Measurements from ENCODE around the gene NR2E3. TPM values are rescaled to one million over a fixed set of nuclear protein-coding genes. Genes with fewer than 3 reads are reported as not detected.

NR2E3 gene
- total RNA-seq, 1 experiment from 2014 or later: 0.77 TPM

DNA sequence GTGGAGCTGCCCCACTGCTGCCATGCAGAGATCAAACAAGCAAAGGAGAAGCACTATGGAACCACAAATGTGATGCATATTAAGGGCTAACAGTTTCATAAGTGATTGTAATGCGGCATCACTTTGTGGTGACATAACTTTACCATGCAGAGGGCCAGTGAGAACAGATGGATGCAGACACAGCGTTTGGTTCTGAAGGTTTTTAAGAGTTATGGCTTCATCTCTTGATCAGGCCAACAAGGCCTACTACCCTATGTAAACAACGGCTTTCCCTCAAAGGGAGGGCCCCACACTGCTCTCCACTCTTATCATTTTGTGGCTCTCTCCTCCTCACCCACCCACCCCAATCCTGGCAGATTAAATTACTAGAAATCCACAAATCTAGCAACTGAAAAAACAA is 13.4 kb downstream of the NR2E3 start:
- DNase-seq: no peak
- BruUV-seq (replicated peaks): no TSS peak
- Histone ChIP-seq H3K79me2 (ENCODE audit: low read length) (no peaks in the 10 kb centered on the region), H3K36me3 (ENCODE audit: low read depth, low read length) (peaks cover 27% of the 10 kb centered on the region), H3K9ac (ENCODE audit: low read length) (no peak overlapping the region), H3K4me1 (ENCODE audit: insufficient read depth, low read length) (no peaks in the 10 kb centered on the region), H3K4me2 (ENCODE audit: low read length) (no peak overlapping the region), H2AFZ (ENCODE audit: low read length) (no peak overlapping the region), H3K27me3 (ENCODE audit: low read length) (no peaks in the 10 kb centered on the region), H3K27ac (ENCODE audit: low read length) (no peak overlapping the region), H3K9me2 (replicated peaks; ENCODE audit: low read length) (no peaks in the 10 kb centered on the region), H3K9me3 (ENCODE audit: low read length) (0 out of 2 replicates have a peak, but pooled peaks cover 7% of the 10 kb centered on the region), H4K20me1 (ENCODE audit: low read length) (no peaks in the 10 kb centered on the region), H3F3A (ENCODE audit: low read length, unreplicated experiment) (no peaks in the 10 kb centered on the region), H3K4me3 (ENCODE audit: low read length) (no peak overlapping the region)
- intact Hi-C loops (cut with micrococcal nuclease): no loop called here
- CTCF ChIA-PET: no interaction called here
- ATAC-seq: no peak
- POLR2A ChIA-PET (ENCODE audit: unreplicated experiment): no interaction called here
- no peak for TF ChIP-seq EZH2phosphoT487 (IDR thresholded peaks at IDR 0.05; ENCODE audit: borderline replicate concordance, low read length)
- no peak for TF ChIP-seq EZH2 (IDR thresholded peaks at IDR 0.05; ENCODE audit: low read length, unreplicated experiment)
- no peak for TF ChIP-seq CTCF (conservative IDR thresholded peaks at IDR 0.05; ENCODE audit: low read depth, low read length)

DNA sequence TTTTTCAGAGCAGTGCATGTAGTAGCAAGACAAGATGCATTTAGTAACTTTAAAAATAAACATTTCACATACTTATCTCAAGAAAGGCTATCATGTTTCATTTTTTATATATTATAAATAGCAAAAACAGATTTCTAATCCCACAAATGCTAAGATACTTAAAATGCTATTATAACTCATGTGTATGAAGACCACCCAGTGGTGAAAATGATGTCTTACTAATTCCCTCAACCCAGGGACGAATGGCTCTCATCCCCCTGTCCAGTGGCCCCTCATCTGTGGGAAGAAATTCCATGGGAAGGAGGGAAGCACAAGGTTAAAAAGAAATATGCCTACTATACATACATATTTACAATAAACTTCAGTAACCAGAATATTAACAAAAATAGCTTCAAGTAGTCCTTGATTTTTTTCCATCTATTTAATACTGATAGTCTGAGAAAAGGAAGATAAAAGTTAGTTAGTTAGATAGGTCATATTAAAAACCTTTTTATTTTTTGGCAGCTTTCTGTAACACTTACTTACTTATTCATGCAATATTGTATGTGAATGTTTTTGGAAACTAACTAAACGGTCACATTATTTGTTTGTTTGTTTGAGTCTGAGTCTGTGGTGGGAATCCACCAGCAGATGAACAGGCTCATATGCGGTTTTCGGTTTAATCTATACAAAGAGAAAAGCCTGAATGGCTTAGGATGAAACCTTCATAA is 14.8 kb downstream of the NR2E3 start:
- ATAC-seq (no peak), DNase-seq (no peak)
- H3K79me2 ChIP-seq (ENCODE audit: low read length): no peaks in the 10 kb centered on the region
- H3K4me1 ChIP-seq (ENCODE audit: insufficient read depth, low read length): no peaks in the 10 kb centered on the region
- no peak overlapping the region for H3K4me3 ChIP-seq (ENCODE audit: low read length)
- no peaks in the 10 kb centered on the region for H4K20me1 ChIP-seq (ENCODE audit: low read length)
- H3K27ac ChIP-seq (ENCODE audit: low read length): no peak overlapping the region
- no peaks in the 10 kb centered on the region for H3F3A ChIP-seq (ENCODE audit: low read length, unreplicated experiment)
- BruUV-seq (replicated peaks): no TSS peak
- no peaks in the 10 kb centered on the region for H3K27me3 ChIP-seq (ENCODE audit: low read length)
- TF ChIP-seq EZH2phosphoT487 (IDR thresholded peaks at IDR 0.05; ENCODE audit: borderline replicate concordance, low read length) (no peak), CTCF (conservative IDR thresholded peaks at IDR 0.05; ENCODE audit: low read depth, low read length) (no peak), EZH2 (IDR thresholded peaks at IDR 0.05; ENCODE audit: low read length, unreplicated experiment) (no peak)
- H3K9ac ChIP-seq (ENCODE audit: low read length): no peak overlapping the region
- H2AFZ ChIP-seq (ENCODE audit: low read length): no peak overlapping the region
- H3K36me3 ChIP-seq (ENCODE audit: low read depth, low read length): peaks cover 27% of the 10 kb centered on the region
- no peaks in the 10 kb centered on the region for H3K9me2 ChIP-seq (replicated peaks; ENCODE audit: low read length)
- intact Hi-C loops (cut with micrococcal nuclease): no loop called here
- ChIA-PET CTCF (no interaction called here), POLR2A (ENCODE audit: unreplicated experiment) (no interaction called here)
- no peak overlapping the region for H3K4me2 ChIP-seq (ENCODE audit: low read length)
- H3K9me3 ChIP-seq (ENCODE audit: low read length): 0 out of 2 replicates have a peak, but pooled peaks cover 7% of the 10 kb centered on the region

DNA sequence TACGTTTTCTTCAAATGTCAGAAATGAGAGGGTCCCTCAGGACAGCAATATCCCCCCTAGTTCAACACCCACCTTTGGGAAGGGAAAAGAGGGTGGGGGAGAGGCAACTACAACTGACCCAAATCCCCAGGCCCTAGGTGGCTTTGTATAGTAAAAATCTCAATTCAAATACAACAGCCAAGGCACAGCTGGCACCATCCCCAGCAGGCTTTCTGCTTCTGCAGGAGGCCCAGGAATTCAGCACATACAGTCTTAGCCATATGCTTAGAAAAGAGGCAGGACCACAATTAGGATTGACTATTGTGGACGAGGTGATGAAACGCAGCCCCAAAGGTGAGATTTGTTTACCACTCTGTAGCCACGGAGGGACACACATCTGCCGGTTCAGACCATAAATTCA is 15.8 kb downstream of the NR2E3 start:
- DNase-seq (no peak), ATAC-seq (no peak)
- no TSS peak for BruUV-seq (replicated peaks)
- Histone ChIP-seq H3F3A (ENCODE audit: low read length, unreplicated experiment) (no peaks in the 10 kb centered on the region), H3K4me1 (ENCODE audit: insufficient read depth, low read length) (no peaks in the 10 kb centered on the region), H4K20me1 (ENCODE audit: low read length) (no peaks in the 10 kb centered on the region), H3K4me2 (ENCODE audit: low read length) (no peak overlapping the region), H3K79me2 (ENCODE audit: low read length) (no peaks in the 10 kb centered on the region), H3K27me3 (ENCODE audit: low read length) (no peaks in the 10 kb centered on the region), H3K9ac (ENCODE audit: low read length) (no peak overlapping the region), H3K9me2 (replicated peaks; ENCODE audit: low read length) (no peaks in the 10 kb centered on the region), H3K4me3 (ENCODE audit: low read length) (no peak overlapping the region), H3K9me3 (ENCODE audit: low read length) (0 out of 2 replicates have a peak, but pooled peaks cover 7% of the 10 kb centered on the region), H3K36me3 (ENCODE audit: low read depth, low read length) (peaks cover 27% of the 10 kb centered on the region), H3K27ac (ENCODE audit: low read length) (no peak overlapping the region), H2AFZ (ENCODE audit: low read length) (no peak overlapping the region)
- ChIA-PET POLR2A (ENCODE audit: unreplicated experiment) (no interaction called here), CTCF (no interaction called here)
- TF ChIP-seq EZH2 (IDR thresholded peaks at IDR 0.05; ENCODE audit: low read length, unreplicated experiment) (no peak), EZH2phosphoT487 (IDR thresholded peaks at IDR 0.05; ENCODE audit: borderline replicate concordance, low read length) (no peak), CTCF (conservative IDR thresholded peaks at IDR 0.05; ENCODE audit: low read depth, low read length) (no peak)
- intact Hi-C loops (cut with micrococcal nuclease): no loop called here
